HL-60 (cell line): ENCODE results near the gene CCDC197.

Source experiments
- DNase-seq, 2 experiments: peaks; one replicate each; pipeline ENCODE4 v3.0.0-alpha.2; 2010 to 2020; ENCODE audit warnings: low read depth in 1 of 2, low spot score in 1 of 2
- H3K27ac ChIP-seq: fragments of 250-450 bp; sonication (Bioruptor Pico); replicated peaks from 2 replicates; pipeline ENCODE4 v1.5.1; 2020; ENCODE audit warnings: mild to moderate bottlenecking, moderate library complexity
- H3K27me3 ChIP-seq: fragments of 250-450 bp; sonication (Bioruptor Pico); 2 replicates; pipeline ENCODE4 v1.5.1; 2021; ENCODE audit warnings: mild to moderate bottlenecking, moderate library complexity; ENCODE audit not compliant: insufficient read depth, poor library complexity, severe bottlenecking
- H3K4me3 ChIP-seq: replicated peaks from 2 replicates; pipeline ENCODE4 v1.5.1; 2011; ENCODE audit warnings: mild to moderate bottlenecking, control low read depth, low read length; ENCODE audit not compliant: insufficient read depth
- GABPA ChIP-seq: IDR thresholded peaks from 2 replicates; pipeline ENCODE4 v1.6.1; 2012; ENCODE audit warnings: low read depth
- POLR2AphosphoS5 ChIP-seq: IDR thresholded peaks from 2 replicates; pipeline ENCODE4 v1.6.1; 2012; ENCODE audit warnings: low read depth
- SPI1 ChIP-seq: IDR thresholded peaks from 2 replicates; pipeline ENCODE4 v1.6.1; 2012; ENCODE audit warnings: low read depth, mild to moderate bottlenecking, borderline replicate concordance
- TF ChIP-seq, protein P1 (sequence below): IDR thresholded peaks from one replicate; pipeline ENCODE4 v1.5.1; 2011; ENCODE audit warnings: low read length, control low read depth, inconsistent platforms; ENCODE audit not compliant: insufficient read depth
- TF ChIP-seq, protein P2 (sequence below): IDR thresholded peaks from 2 replicates; pipeline ENCODE4 v1.6.1; 2012; ENCODE audit warnings: low read depth; ENCODE audit not compliant: insufficient replicate concordance

The CCDC197 gene

DNA sequence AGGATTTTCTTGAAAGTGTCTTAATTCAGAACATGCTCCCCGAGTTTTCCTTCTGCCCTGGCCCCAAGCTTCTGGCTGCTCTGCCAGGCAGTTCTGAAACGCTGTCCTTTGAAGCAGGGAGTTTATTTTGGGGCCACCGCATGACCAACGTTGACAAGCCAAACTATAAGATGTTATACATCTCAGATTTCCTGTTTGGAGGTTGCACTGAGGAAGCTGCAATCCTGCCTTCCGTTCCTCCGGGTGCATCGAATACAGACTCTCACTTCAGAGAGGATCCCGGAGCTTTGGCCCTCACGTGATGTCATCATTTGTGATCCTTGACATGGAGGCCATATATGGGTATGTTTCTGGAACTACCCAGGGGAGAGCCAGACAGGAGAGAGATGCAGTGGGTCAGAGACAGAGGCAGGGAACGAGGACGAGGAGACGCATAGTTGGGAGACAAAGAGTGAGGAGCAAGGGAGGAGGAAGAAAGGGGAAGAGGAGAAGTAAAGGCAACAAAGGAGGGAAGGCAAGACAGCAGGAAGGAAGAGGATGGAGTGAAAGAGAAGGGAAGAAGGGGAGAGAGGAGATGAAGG, 20.5 kb upstream of the CCDC197 start, which contains the start of gene ASB2:
Gene ASB2 (minus strand): TSS at position 94 of the 581 bp plus-strand sequence. CDS start 12,031 bp downstream, outside the sequence.
- no peak within 1 kb of the TSS for H3K27ac ChIP-seq
- TF ChIP-seq, protein P1, sequence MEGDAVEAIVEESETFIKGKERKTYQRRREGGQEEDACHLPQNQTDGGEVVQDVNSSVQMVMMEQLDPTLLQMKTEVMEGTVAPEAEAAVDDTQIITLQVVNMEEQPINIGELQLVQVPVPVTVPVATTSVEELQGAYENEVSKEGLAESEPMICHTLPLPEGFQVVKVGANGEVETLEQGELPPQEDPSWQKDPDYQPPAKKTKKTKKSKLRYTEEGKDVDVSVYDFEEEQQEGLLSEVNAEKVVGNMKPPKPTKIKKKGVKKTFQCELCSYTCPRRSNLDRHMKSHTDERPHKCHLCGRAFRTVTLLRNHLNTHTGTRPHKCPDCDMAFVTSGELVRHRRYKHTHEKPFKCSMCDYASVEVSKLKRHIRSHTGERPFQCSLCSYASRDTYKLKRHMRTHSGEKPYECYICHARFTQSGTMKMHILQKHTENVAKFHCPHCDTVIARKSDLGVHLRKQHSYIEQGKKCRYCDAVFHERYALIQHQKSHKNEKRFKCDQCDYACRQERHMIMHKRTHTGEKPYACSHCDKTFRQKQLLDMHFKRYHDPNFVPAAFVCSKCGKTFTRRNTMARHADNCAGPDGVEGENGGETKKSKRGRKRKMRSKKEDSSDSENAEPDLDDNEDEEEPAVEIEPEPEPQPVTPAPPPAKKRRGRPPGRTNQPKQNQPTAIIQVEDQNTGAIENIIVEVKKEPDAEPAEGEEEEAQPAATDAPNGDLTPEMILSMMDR = no peak
- no peak for TF ChIP-seq SPI1
- no peak for TF ChIP-seq POLR2AphosphoS5
- TF ChIP-seq GABPA = no peak
- TF ChIP-seq, protein P2, sequence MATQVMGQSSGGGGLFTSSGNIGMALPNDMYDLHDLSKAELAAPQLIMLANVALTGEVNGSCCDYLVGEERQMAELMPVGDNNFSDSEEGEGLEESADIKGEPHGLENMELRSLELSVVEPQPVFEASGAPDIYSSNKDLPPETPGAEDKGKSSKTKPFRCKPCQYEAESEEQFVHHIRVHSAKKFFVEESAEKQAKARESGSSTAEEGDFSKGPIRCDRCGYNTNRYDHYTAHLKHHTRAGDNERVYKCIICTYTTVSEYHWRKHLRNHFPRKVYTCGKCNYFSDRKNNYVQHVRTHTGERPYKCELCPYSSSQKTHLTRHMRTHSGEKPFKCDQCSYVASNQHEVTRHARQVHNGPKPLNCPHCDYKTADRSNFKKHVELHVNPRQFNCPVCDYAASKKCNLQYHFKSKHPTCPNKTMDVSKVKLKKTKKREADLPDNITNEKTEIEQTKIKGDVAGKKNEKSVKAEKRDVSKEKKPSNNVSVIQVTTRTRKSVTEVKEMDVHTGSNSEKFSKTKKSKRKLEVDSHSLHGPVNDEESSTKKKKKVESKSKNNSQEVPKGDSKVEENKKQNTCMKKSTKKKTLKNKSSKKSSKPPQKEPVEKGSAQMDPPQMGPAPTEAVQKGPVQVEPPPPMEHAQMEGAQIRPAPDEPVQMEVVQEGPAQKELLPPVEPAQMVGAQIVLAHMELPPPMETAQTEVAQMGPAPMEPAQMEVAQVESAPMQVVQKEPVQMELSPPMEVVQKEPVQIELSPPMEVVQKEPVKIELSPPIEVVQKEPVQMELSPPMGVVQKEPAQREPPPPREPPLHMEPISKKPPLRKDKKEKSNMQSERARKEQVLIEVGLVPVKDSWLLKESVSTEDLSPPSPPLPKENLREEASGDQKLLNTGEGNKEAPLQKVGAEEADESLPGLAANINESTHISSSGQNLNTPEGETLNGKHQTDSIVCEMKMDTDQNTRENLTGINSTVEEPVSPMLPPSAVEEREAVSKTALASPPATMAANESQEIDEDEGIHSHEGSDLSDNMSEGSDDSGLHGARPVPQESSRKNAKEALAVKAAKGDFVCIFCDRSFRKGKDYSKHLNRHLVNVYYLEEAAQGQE = no peak
- H3K27me3 ChIP-seq = no peaks in the 10 kb centered on the region
- DNase-seq = no peak
- H3K4me3 ChIP-seq = no peak within 1 kb of the TSS

DNA sequence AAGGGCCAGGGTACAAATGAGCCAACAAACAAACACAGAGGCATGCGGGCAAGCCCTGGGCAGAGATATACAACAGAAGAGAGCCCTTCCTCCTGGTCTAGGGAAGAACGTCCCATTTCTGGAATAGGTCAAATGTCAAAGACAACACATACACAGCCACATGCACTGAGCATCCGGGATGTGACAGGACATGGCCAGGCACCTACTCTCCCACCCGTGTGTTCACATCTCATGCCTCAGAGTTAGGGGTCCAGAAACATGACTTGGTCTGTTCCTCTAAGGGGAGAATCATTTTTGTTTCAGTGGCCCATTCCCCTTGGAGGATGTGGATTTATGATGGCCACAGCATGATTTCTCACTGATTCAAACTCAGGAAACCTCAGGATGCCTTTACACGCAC, 19.9 kb upstream of the CCDC197 start:
- no peak overlapping the region for H3K4me3 ChIP-seq
- no peak overlapping the region for H3K27ac ChIP-seq
- no peaks in the 10 kb centered on the region for H3K27me3 ChIP-seq
- DNase-seq = no peak
- TF ChIP-seq, protein P1 = no peak
- TF ChIP-seq, protein P2 = no peak
- TF ChIP-seq SPI1 (no peak), POLR2AphosphoS5 (no peak), GABPA (no peak)

DNA sequence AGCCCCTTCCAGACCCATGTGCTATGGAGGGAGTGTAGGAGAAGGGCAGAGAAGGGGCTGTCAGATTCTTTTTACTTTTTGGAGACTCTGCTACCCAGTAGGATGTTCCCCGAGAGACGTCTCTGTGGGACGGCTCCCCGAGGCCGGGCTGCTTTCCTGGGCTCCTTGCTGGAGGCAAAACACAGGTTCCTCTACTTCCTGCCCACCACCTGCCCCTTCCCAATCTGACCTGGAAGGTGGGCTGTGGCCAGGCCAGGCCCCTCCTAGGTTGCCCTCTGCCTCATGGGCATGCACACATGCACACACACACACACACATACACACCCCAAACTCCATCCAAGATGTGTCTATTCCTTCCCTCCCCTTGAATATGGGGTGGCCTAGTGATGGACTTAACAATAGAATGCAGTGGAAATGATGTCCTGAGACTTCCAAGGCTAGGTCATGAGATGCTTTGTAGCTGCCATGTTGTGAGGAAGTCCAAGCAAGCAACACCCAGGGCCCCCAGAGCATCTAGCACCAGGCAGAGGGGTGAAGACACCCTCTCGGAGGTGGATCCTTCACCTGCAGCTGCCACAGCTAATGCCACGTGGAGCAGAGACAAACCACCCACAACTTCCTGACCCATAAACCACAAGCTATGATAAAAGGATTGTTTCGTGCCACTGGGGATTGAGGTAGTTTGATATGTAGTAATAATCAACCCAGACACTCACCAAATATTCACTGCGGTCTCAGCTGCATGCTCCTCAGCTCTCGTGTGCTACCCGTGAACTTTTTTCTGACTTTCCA, 19.1 kb upstream of the CCDC197 start:
- peak; percentile 76 to 89 for DNase-seq
- H3K4me3 ChIP-seq = no peak overlapping the region
- TF ChIP-seq, protein P1 = no peak
- TF ChIP-seq, protein P2 = no peak
- TF ChIP-seq POLR2AphosphoS5 = peak; percentile 100
- TF ChIP-seq SPI1 = peak; percentile 23; the same call in 1 of the 2 replicates
- TF ChIP-seq GABPA = no peak; the same call in 1 of the 2 replicates
- peak overlapping the region; percentile 36; the same call in 1 of the 2 replicates for H3K27ac ChIP-seq
- no peaks in the 10 kb centered on the region for H3K27me3 ChIP-seq
